GM12878 (cell line): ENCODE measurements around the gene BCKDK. TPM values are rescaled to one million over a fixed set of nuclear protein-coding genes. Genes with fewer than 3 reads are reported as not detected.

Source experiments
- CREB1 ChIP-seq: IDR thresholded peaks from 2 replicates; pipeline ENCODE4 v1.6.1; 2012; ENCODE audit warnings: low read depth, mild to moderate bottlenecking, inconsistent platforms
- CUX1 ChIP-seq: IDR thresholded peaks from 2 replicates; pipeline ENCODE4 v1.6.1; 2012; ENCODE audit warnings: improper control_type of control experiment, low read depth, low read length; ENCODE audit not compliant: insufficient replicate concordance
- EP300 ChIP-seq, 2 experiments: fragments of 150-350 bp in 1 of 2; IDR thresholded peaks; 2 replicates each; pipeline ENCODE4 v1.6.1; 2011 to 2012; ENCODE audit warnings: low read depth in 2 of 2, low read length in 2 of 2, borderline replicate concordance in 1 of 2, improper control_type of control experiment in 1 of 2, inconsistent platforms in 1 of 2; ENCODE audit not compliant: control insufficient read depth in 1 of 2
- ETV6 ChIP-seq, 2 experiments: fragments of 450-650 bp in 1 of 2; IDR thresholded peaks in 1 of 2; conservative IDR thresholded peaks in 1 of 2; 2 replicates each; pipeline ENCODE4 v1.6.1; 2014; ENCODE audit warnings: antibody characterized with exemption in 1 of 2, borderline replicate concordance in 1 of 2, low read depth in 1 of 2, mild to moderate bottlenecking in 1 of 2, moderate library complexity in 1 of 2
- IKZF1 ChIP-seq: fragments of 450-650 bp; conservative IDR thresholded peaks from 2 replicates; pipeline ENCODE4 v1.6.1; 2017; ENCODE audit warnings: antibody characterized with exemption, mild to moderate bottlenecking
- LARP7 ChIP-seq: fragments of 450-650 bp; IDR thresholded peaks from 2 replicates; pipeline ENCODE4 v1.6.1; 2017; ENCODE audit warnings: mild to moderate bottlenecking
- MEF2B ChIP-seq: fragments of 450-650 bp; IDR thresholded peaks from 2 replicates; pipeline ENCODE4 v1.6.1; 2018; ENCODE audit warnings: mild to moderate bottlenecking, moderate library complexity; ENCODE audit not compliant: partially characterized antibody, poor library complexity, severe bottlenecking
- PAX5 ChIP-seq: IDR thresholded peaks from 2 replicates; pipeline ENCODE4 v1.6.1; 2011; ENCODE audit warnings: low read depth, low read length, borderline replicate concordance
- SP1 ChIP-seq: IDR thresholded peaks from one replicate; pipeline ENCODE4 v1.6.1; 2011; ENCODE audit warnings: low read depth, low read length
- YY1 ChIP-seq: IDR thresholded peaks from 2 replicates; pipeline ENCODE4 v1.6.1; 2011; ENCODE audit warnings: low read depth, mild to moderate bottlenecking, low read length
- polyA plus RNA-seq, 11 experiments: library from polyadenylated mRNA; depleted of rRNA in 4 of 11; unstranded in 6 of 11; stranded (reverse) in 5 of 11; fragments of >200 nt; fragmentation: Nextera tagmentation in 4 of 11; fragmentation: Illumina TruSeq in 1 of 11; extraction: Ambion mirVana in 4 of 11; extraction: Trizol in 1 of 11; gene quantifications; 1 replicate in 1 of 11; 2 replicates in 10 of 11; pipeline versions ENCODE4 v1.2.1 to v1.2.3, GENCODE V29; 2011 to 2016; ENCODE audit warnings: inconsistent platforms in 2 of 11, missing spikeins in 2 of 11, low read depth in 1 of 11
- total RNA-seq, 4 experiments: library from RNA; depleted of rRNA in 3 of 4; stranded (reverse); fragments of >200 nt in 3 of 4; fragmentation: Illumina TruSeq in 1 of 4; extraction: Trizol in 1 of 4; gene quantifications; 2 replicates each; pipeline versions ENCODE4 v1.2.1 to v1.2.3, GENCODE V29; 2013 to 2021
- TF ChIP-seq, protein P1 (sequence below): IDR thresholded peaks from 2 replicates; pipeline ENCODE4 v1.6.1; 2011; ENCODE audit warnings: mild to moderate bottlenecking, low read depth, low read length, moderate library complexity; ENCODE audit not compliant: insufficient replicate concordance

Gene BCKDK
- total and polyA plus RNA-seq, 10 of the 15 experiments (the other 5 are each of a cell fraction or from before 2014, with no cell fraction given) = 0.68 to 56.6 (median 32.8) TPM

DNA sequence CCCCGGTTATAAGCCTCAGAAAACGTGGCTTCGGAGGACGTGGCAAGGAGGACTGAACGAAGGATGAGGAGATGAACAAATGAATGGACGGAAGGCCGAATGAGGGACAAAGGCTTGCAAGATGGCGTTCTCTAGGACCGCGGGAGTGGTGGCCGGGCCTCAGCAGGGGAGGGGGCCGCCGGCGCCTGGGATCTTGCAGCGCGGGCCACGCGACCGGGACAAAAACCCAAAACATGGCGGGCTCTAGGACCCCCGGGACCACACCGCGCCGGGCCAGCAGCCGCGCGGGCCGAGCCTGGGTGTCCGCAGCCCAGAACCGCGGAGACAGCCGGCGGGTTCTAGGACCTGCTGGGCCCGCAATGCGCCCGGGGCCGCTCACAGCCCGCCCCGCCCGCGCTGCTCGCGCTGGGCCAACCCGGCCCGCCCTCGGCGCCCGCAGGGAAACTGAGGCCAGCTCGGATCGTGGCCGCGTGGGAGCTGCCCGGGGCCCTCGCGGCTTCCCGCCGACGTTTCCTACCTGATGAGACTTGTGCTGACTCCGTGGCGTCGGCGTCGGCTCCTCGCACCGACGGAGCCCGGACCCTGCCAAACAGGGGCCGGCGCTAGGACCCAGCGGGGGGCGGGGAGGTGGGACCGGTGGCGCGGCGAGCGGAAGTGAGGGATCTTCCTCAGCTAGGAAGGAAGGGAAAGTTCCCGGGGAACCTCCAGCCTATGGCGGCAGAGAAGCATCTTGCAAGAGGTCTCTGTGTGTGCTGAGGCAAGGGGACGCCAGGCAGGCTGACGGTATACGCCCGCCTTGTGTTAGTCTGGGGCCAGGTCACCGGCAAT lies 34.8 kb upstream of the BCKDK start (continued):
- TF ChIP-seq LARP7 = peak; percentile 98
- TF ChIP-seq ETV6 (conservative IDR thresholded peaks at IDR 0.05 in 1 of 2, IDR thresholded peaks at IDR 0.05 in 1 of 2; ENCODE audit: borderline replicate concordance in 1 of 2, low read depth in 1 of 2) = no peak; a peak in 1 of 4 replicates
- 0 out of 2 replicates have a peak, but pooled peaks have one; percentile 18 for TF ChIP-seq CREB1
- TF ChIP-seq CUX1 = no peak
- peak; percentile 10; the same call in 1 of the 2 replicates for TF ChIP-seq PAX5
- TF ChIP-seq, protein P1, sequence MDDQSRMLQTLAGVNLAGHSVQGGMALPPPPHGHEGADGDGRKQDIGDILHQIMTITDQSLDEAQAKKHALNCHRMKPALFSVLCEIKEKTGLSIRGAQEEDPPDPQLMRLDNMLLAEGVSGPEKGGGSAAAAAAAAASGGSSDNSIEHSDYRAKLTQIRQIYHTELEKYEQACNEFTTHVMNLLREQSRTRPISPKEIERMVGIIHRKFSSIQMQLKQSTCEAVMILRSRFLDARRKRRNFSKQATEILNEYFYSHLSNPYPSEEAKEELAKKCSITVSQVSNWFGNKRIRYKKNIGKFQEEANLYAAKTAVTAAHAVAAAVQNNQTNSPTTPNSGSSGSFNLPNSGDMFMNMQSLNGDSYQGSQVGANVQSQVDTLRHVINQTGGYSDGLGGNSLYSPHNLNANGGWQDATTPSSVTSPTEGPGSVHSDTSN = peak; percentile 31
- peak; percentile 87 for TF ChIP-seq YY1
- peak in 1 of 2 experiments; percentile 22; a peak in 1 of 4 replicates for TF ChIP-seq EP300 (IDR thresholded peaks at IDR 0.05; ENCODE audit: borderline replicate concordance in 1 of 2, control insufficient read depth in 1 of 2, low read depth in 2 of 2, low read length in 2 of 2)
- peak; percentile 94 for TF ChIP-seq SP1
- TF ChIP-seq IKZF1 = peak; percentile 93
- TF ChIP-seq MEF2B = no peak
